Caco-2 (cell line): ENCODE data around the gene DNAI7. TPM values are rescaled to one million over a fixed set of nuclear protein-coding genes. Genes with fewer than 3 reads are reported as not detected.
A peak's percentile ranks its signal among the peaks of the same experiment; 100 is the strongest.

Experiments
- BruUV-seq: library from RNA; stranded (reverse); fragments of 400-500 nt; replicated peaks from 2 replicates; lab custom pipeline; 2021; lab: Mats Ljungman, UMichigan
- CTCF ChIA-PET: fragments of 300-600 bp; sonication (Branson Sonifier 250); formaldehyde crosslinking; loops from one replicate; lab custom pipeline; 2022; ENCODE audit warnings: antibody characterized with exemption; lab: Charles Lee
- POLR2A ChIA-PET: fragments of 300-600 bp; sonication (Branson Sonifier 250); formaldehyde crosslinking; loops from one replicate; lab custom pipeline; 2022; ENCODE audit warnings: antibody characterized with exemption; lab: Charles Lee
- DNase-seq, 2 experiments: peaks; one replicate each; pipeline versions ENCODE4 v3.0.0 to v3.0.0-alpha.2; 2020 to 2022
- H3K27me3 ChIP-seq: replicated peaks from 2 replicates; pipeline ENCODE4 v1.6.0; 2011; ENCODE audit warnings: low read length; ENCODE audit not compliant: control insufficient read depth, insufficient read depth
- H3K36me3 ChIP-seq: 2 replicates; pipeline ENCODE4 v1.5.1; 2011; ENCODE audit warnings: low read length; ENCODE audit not compliant: control insufficient read depth, insufficient read depth
- H3K4me1 ChIP-seq: fragments of 250-450 bp; sonication (Bioruptor Pico); 2 replicates; pipeline ENCODE4 v1.5.1; 2020; ENCODE audit warnings: mild to moderate bottlenecking
- H3K4me3 ChIP-seq: 2 replicates; pipeline ENCODE4 v1.5.1; 2011; ENCODE audit warnings: low read depth, mild to moderate bottlenecking, control low read depth, low read length
- H3K9me3 ChIP-seq: fragments of 250-450 bp; sonication (Bioruptor Pico); 2 replicates; pipeline ENCODE4 v1.5.1; 2020; ENCODE audit warnings: mild to moderate bottlenecking, moderate library complexity
- H3K27ac Mint-ChIP-seq: one replicate; pipeline ENCODE4 v1.8.0; 2022; ENCODE audit warnings: mixed read lengths; ENCODE audit not compliant: unreplicated experiment
- H3K27me3 Mint-ChIP-seq: one replicate; pipeline ENCODE4 v1.8.0; 2022; ENCODE audit warnings: mixed read lengths; ENCODE audit not compliant: insufficient read depth, unreplicated experiment
- H3K36me3 Mint-ChIP-seq: one replicate; pipeline ENCODE4 v1.8.0; 2022; ENCODE audit warnings: mild to moderate bottlenecking, mixed read lengths; ENCODE audit not compliant: insufficient read depth, unreplicated experiment
- H3K4me1 Mint-ChIP-seq: one replicate; pipeline ENCODE4 v1.8.0; 2022; ENCODE audit warnings: low read depth, mixed read lengths; ENCODE audit not compliant: unreplicated experiment
- H3K4me3 Mint-ChIP-seq: one replicate; pipeline ENCODE4 v1.8.0; 2022; ENCODE audit warnings: mild to moderate bottlenecking, moderate library complexity, mixed read lengths; ENCODE audit not compliant: unreplicated experiment
- H3K9me3 Mint-ChIP-seq: one replicate; pipeline ENCODE4 v1.8.0; 2022; ENCODE audit warnings: mixed read lengths; ENCODE audit not compliant: unreplicated experiment
- CTCF ChIP-seq, 2 experiments: fragments of 200-600 bp in 1 of 2; IDR thresholded peaks; 1 replicate in 1 of 2; 2 replicates in 1 of 2; pipeline versions ENCODE4 v1.5.1 to v1.8.0; 2011 to 2022; ENCODE audit warnings: antibody characterized with exemption in 1 of 2, control low read depth in 1 of 2, inconsistent platforms in 1 of 2, low read depth in 1 of 2, low read length in 1 of 2, mild to moderate bottlenecking in 1 of 2, moderate library complexity in 1 of 2; ENCODE audit not compliant: insufficient read depth in 1 of 2, severe bottlenecking in 1 of 2, unreplicated experiment in 1 of 2
- intact Hi-C: fragments of 100-400 bp; cut with micrococcal nuclease; formaldehyde crosslinking; loops from one replicate; pipeline ENCODE4 v1.10.0; 2022; ENCODE audit not compliant: unreplicated experiment
- total RNA-seq: library from RNA; stranded (reverse); gene quantifications from 2 replicates; pipeline ENCODE4 v1.2.3, GENCODE V29; 2022

Gene DNAI7
- total RNA-seq, 1 experiment from 2014 or later, result 0.66 TPM

- H3K36me3 Mint-ChIP-seq, result peaks cover 96% of the 10 kb centered on the region
- H3K27me3 Mint-ChIP-seq, result no peaks in the 10 kb centered on the region
- H3K4me1 ChIP-seq, result peaks cover 39% of the 10 kb centered on the region
- CTCF ChIA-PET, result interaction anchor here (0.7 kb wide), 1 partner anchor 145 kb away, joined by 4 read pairs; no protein-coding TSS in a partner anchor
- no peak overlapping the region for H3K4me3 ChIP-seq
- TF ChIP-seq CTCF (IDR thresholded peaks at IDR 0.05; ENCODE audit: insufficient read depth in 1 of 2, low read depth in 1 of 2, low read length in 1 of 2, severe bottlenecking in 1 of 2, unreplicated experiment in 1 of 2), result no peak
- no peaks in the 10 kb centered on the region for H3K9me3 Mint-ChIP-seq
- intact Hi-C loops, result loop anchor here (1.0 kb wide), 1 partner anchor 104 kb away; no protein-coding TSS in a partner anchor
- BruUV-seq, result no TSS peak
- H3K4me1 Mint-ChIP-seq, result peaks cover 53% of the 10 kb centered on the region
- H3K27ac Mint-ChIP-seq, result peak overlapping the region; percentile 88
- H3K27me3 ChIP-seq, result no peaks in the 10 kb centered on the region
- DNase-seq, result peak; percentile 66 to 68
- peaks cover 3% of the 10 kb centered on the region for H3K36me3 ChIP-seq
- POLR2A ChIA-PET, result no interaction called here
- peak overlapping the region; percentile 64 for H3K4me3 Mint-ChIP-seq
- no peaks in the 10 kb centered on the region for H3K9me3 ChIP-seq
Observed at GRCh38 chr12:25242981-25243679, 48.2 kb upstream of the DNAI7 start.

GRCh38 chr12:25241167-25242020, 46.4 kb upstream of the DNAI7 start:
- H3K4me3 Mint-ChIP-seq, result no peak overlapping the region
- TF ChIP-seq CTCF (IDR thresholded peaks at IDR 0.05; ENCODE audit: insufficient read depth in 1 of 2, low read depth in 1 of 2, low read length in 1 of 2, severe bottlenecking in 1 of 2, unreplicated experiment in 1 of 2), result peak; percentile 72 to 83
- CTCF ChIA-PET, result interaction anchor here (1.0 to 1.2 kb wide), 3 partner anchors 9 to 18 kb away, joined by 3 to 6 read pairs (median 5); partner anchors contain the start of gene KRAS
- no TSS peak for BruUV-seq
- Histone ChIP-seq H3K9me3 (no peaks in the 10 kb centered on the region), H3K4me1 (peaks cover 39% of the 10 kb centered on the region), H3K27me3 (no peaks in the 10 kb centered on the region), H3K36me3 (peaks cover 4% of the 10 kb centered on the region), H3K4me3 (no peak overlapping the region)
- peaks cover 96% of the 10 kb centered on the region for H3K36me3 Mint-ChIP-seq
- no peak for DNase-seq
- POLR2A ChIA-PET, result interaction anchor here (1.7 kb wide), 1 partner anchor 10 kb away, joined by 8 read pairs; the partner anchor contains the start of gene KRAS
- H3K27me3 Mint-ChIP-seq, result no peaks in the 10 kb centered on the region
- H3K27ac Mint-ChIP-seq, result no peak overlapping the region
- intact Hi-C loops, result loop anchor here (1.0 kb wide), 1 partner anchor 146 kb away; no protein-coding TSS in a partner anchor
- no peaks in the 10 kb centered on the region for H3K9me3 Mint-ChIP-seq
- peaks cover 55% of the 10 kb centered on the region for H3K4me1 Mint-ChIP-seq

- peaks cover 90% of the 10 kb centered on the region for H3K36me3 Mint-ChIP-seq
- no peak overlapping the region for H3K4me3 Mint-ChIP-seq
- H3K27me3 Mint-ChIP-seq, result no peaks in the 10 kb centered on the region
- intact Hi-C loops, result no loop called here
- H3K4me1 Mint-ChIP-seq, result peaks cover 49% of the 10 kb centered on the region
- H3K9me3 Mint-ChIP-seq, result no peaks in the 10 kb centered on the region
- H3K36me3 ChIP-seq, result peaks cover 6% of the 10 kb centered on the region
- peak overlapping the region; percentile 21 for H3K27ac Mint-ChIP-seq
- H3K4me3 ChIP-seq, result no peak overlapping the region
- ChIA-PET CTCF (no interaction called here), POLR2A (no interaction called here)
- peaks cover 5% of the 10 kb centered on the region; the same call in 1 of the 2 replicates for H3K4me1 ChIP-seq
- BruUV-seq, result no TSS peak
- DNase-seq, result no peak
- TF ChIP-seq CTCF (IDR thresholded peaks at IDR 0.05; ENCODE audit: insufficient read depth in 1 of 2, low read depth in 1 of 2, low read length in 1 of 2, severe bottlenecking in 1 of 2, unreplicated experiment in 1 of 2), result no peak
- H3K27me3 ChIP-seq, result no peaks in the 10 kb centered on the region
- no peaks in the 10 kb centered on the region for H3K9me3 ChIP-seq
Observed at GRCh38 chr12:25236626-25237025, 41.7 kb upstream of the DNAI7 start.
